GM18520 (cell line): ENCODE data around the gene EZH1.
A peak's percentile ranks its signal among the peaks of the same experiment; 100 is the strongest.

Experiments used
- ATAC-seq: cut with Tn5 transposase; IDR thresholded peaks from one replicate; pipeline ENCODE4 v1.9.1; 2021; ENCODE audit not compliant: unreplicated experiment

Gene EZH1

DNA sequence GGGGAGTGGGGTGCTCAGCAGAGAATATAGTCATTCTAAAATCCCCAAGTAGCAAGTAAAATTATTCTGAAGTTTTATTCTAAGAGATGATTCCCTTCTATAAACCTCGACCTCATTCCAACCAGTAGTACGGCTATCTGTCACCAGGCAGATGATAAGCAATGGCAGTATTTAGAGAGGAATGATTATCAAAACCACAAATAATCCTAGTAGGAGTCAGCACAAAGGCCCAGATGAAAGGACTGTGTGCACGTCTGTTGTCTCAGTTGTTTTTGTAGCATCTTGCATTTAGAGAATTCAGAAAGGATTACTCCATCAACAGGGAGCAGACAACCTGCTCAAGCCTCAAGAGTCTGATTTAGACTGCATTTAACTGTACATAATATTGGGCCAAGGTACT is 21.2 kb downstream of the EZH1 start:
- no peak for ATAC-seq

DNA sequence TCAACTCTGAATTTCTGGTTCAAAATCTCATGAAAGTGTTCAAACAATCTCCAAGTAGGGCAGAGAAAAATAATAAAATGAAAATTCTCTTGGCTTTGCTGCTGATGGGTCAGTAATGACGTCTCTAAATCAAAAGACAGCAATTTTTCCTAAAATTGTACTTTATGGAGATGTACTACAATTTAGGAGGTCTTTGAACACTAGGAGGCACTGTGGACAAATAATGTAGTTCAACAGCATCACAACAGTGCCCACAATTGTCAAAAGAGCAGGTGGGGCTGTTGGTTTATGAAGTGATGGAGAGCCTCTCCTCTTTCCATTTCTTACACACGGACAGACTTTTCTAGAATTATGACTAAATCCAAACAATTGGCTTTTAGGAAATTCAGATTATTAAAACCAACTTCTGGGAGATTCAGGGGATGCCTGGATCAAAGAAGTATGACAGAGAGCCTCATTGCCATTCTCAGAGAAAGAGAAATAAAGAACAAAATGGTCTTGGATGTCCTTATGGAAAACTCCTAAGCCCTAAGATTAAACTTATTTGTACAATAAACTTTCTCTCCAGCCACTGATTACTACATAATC is 23.8 kb downstream of the EZH1 start:
- ATAC-seq = no peak

DNA sequence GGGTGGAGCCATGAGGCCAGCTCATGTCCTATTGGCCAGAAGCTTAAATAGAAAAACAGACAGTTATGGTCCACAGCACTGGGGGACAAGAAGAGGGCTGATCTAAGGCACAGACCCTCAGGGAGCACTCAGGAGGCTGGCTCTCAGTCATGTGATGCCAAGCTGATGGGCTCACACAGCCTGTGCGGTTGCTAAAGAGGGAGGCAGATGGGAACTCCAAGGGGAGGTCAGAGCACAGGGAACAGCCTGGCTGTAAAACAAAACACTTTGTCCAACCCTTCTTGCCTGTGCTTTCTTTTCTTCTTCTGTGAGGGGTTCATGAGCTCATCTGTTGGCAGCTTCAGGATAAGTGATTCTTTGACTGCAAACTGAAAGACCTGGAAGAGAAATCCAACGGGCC is 35.3 kb downstream of the EZH1 start:
- no peak for ATAC-seq

DNA sequence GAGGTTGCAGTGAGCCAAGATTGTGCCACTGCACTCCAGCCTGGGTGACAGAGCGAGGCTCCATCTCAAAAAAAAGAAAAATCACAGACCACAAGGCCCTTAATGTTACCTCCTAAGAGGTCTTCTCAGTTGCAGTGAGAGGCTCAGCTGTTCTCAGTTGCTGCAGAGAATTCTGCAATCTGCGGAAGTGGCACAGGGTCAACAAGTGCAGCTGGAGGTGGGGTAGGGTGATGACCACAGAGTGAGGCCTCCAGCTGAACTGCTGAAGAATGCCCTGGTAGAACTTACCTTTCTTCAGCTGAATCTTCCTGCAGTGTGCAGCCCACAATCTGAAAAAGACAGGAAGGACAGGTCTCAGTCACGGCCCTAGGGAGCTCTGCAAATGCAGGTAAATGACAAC is 36.3 kb downstream of the EZH1 start:
- no peak for ATAC-seq

DNA sequence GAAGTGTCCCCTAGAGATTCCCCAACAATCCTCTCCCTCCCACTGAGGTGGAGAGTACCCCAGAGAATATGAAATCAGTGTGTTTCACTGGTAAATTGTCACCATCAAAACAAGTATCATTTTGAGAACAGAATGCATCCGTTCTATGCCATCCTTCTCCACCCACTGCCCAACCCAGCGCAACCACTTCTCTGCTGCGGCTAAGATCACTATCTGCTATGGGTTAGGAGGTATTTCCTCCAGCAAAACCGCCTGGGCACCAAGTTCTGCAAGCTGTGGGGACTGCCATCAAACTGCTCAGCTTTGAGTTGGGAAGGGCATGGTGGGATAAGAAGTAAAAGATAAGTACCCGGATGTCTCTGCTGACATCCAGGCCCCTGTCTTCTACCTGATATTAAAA is 38.1 kb downstream of the EZH1 start:
- ATAC-seq = no peak

DNA sequence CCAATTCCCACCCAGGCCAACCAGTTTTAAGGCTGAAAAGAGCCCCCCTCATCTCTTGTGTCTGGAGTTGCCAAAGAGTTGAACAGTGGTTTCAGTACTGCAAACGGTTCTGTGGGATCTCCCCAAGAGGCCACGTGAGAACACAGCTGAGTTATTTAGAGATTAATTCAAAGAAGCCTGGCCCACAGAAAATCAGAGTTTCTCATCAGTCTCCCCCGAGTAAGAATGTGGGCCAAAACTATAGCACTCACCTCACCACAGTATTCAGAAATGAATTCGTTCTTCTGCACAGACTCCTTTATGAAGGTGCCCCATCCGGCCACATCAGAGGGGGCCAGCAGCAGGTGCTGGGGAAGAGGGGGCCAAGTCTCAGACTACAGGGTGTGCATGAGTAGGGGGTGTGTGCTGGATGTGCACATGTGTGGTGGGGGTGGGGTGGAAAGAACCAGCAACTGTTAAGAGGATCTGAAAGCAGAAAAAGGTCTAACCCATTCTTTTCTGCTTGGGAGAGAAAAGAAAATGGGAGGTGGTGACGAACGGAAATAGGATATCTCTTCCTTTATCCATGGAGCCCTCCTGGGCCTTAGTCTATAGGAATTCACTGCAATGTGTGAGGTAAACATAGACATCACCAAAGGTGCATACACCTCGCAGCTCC is 39.9 kb downstream of the EZH1 start:
- ATAC-seq = peak; percentile 51

DNA sequence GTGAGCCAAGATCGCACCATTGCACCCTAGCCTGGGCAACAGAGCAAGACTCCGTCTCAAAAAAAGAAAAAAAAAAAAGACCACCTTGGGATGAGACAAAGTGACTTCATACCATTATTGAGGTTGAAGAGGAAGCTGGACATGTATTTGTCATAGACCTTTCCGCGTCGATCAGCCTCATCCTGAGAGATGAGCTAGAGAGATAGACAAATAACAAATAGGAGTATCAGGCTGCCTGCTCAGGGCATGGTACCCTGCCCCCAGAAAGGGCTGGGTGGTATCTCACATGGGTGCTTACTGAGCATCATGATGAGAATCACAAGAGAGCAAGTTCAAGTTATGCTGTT is 40.4 kb downstream of the EZH1 start:
- ATAC-seq = peak; percentile 4

DNA sequence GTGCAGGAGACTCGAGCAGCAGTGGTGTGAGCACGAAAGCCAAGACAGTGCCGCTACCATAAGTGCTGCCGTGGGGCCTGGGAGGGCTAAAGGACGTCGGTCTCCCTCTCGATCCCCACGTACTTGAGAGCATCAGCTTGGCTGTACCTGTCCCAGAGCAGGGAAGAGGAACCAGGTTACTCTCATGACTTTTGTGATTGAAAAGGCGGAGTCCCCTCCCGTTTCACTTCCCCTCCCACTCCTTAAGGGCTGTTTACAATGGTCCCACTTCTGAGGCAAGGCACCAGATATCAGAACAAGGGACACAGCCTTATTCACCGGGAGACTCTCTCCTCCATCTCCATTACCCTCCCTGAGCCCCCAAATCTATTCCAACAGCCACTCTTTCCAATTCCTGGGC is 42.4 kb downstream of the EZH1 start:
- no peak for ATAC-seq

DNA sequence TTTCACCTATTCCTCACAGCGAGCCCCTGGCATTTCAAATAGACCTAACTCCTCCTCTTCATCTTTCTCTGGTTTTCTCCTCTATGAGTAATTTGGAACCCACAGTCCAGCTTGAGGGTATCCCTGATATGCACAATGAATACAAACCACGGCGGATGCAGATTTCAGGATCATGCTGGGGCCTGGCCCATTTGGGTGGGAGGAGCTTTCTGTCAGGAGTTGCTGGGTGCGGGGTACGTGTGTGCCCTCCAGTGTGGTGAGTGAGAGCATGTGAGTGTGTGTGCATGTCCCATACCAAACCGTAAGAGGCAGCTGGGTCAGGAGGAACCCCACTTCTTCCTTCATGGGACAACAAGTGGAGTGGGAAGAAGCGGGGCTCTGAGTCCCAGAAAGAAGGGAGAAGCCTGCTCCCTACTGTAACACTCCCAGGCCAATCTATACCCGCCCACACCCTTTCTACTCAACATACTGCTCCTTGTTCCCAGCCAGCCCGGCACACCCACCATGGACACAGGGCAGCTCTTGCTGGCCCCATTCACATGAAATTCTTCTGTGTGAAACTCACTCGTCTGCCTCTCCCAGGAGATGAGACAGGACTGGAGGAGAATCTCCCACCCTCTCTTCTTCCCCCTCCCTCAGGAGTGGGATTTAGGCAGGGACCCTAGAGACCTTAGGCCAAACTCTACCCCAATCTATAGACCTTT is 44.1 kb downstream of the EZH1 start:
- ATAC-seq = no peak

DNA sequence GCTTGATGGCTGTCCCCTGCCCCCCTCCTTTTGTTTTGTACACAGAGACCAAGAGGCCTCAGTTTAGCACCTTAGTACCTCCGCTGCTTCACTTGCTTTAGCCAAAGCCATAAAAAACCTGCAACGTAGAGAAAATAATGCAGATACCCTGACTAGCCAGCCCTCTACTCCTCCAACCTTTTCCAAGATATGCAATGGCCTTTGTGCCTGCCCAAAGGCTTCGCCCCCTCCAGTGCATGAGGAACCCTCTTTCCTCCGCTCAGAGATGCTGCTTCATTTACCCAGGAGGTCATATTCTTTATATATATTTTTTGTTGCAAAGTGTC is 45.5 kb downstream of the EZH1 start:
- ATAC-seq = no peak

DNA sequence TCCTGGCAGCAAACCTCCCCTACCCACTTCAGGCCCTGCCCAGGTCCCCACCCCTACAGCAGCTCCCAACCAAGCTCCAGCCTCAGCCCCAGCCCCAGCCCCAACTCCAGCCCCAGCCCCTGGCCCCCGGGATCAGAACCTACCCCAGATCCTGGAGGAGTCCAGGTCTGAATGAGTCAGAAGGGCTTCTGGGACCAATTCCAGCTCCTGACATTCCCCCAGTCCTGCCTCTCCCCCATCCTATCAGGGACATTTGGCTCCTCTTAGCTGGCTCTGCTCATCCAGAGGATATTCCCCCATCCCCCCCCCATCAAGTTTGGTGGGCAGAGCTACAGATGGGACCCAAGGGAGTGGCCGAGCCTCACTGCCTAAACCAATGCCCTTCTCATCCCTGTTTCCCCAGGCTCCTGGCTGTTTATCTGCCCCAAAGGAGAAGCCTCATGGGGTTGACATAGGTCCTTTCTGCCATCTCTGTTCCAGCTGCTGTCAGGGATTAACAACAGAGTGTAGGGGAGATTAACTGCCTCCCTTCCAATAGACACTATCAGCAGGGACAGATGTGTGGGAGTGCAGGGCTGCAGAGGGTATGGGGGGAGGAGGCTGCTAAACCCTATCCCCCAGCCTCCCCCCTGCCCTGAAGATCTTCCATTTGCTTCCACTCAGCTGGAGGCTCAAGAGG is 46.0 kb downstream of the EZH1 start:
- no peak for ATAC-seq

DNA sequence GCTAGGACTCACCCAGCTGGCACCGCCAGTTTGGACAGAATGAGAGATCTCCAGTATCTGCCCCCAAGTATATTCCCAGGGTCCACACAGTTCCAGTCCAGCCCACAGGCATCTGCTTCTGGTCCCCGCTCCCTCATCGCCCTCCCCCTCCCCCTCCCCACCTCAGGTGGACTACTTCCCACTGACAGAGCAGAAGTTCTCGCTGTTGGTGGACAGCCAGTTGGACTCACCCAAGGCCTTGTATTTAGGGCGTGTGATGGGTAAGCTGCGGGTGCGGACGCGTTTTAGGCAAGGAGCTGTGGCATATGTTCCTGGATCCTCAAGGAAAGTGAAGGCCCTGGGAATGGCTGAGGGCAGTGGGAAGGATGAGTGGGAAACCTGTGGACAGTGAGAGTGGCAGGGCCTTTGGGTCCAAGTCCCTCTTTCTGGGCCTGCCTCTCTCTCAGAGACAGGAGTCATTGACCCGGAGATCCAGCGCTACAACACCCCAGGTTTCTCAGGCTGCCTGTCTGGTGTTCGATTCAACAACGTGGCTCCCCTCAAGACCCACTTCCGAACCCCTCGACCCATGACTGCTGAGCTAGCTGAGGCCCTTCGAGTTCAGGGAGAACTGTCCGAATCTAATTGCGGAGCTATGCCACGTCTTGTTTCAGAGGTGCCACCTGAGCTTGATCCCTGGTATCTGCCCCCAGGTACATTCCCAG is 47.6 kb downstream of the EZH1 start:
- ATAC-seq = no peak

DNA sequence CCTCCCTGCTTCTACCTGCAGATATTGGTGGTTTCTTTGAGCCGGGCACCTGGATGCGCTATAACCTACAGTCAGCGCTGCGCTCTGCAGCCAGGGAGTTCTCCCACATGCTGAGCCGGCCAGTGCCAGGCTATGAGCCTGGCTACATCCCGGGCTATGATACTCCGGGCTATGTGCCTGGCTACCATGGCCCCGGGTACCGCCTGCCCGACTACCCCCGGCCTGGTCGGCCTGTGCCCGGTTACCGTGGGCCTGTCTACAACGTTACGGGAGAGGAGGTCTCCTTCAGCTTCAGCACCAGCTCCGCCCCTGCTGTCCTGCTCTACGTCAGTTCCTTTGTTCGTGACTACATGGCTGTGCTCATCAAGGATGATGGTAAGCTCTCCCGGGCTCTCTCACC is 49.3 kb downstream of the EZH1 start:
- ATAC-seq = no peak

DNA sequence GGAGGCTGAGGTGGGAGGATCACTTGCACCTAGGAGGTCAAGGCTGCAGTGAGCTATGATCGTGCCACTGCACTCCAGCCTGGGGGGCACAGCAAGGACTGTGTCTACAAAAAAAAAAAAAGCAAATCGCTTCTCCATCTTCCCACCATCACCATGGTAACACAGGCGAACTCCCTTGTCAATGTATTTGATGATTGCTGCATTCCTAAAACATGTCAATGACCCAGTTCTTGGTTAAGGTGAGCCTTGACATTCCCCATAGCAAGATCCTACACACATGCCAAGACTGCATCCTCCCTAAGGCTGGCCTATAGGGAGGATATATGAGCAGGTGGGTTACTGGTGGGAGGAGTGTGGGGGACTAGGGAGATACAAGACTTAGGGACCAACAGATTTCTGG is 50.3 kb downstream of the EZH1 start:
- no peak for ATAC-seq

DNA sequence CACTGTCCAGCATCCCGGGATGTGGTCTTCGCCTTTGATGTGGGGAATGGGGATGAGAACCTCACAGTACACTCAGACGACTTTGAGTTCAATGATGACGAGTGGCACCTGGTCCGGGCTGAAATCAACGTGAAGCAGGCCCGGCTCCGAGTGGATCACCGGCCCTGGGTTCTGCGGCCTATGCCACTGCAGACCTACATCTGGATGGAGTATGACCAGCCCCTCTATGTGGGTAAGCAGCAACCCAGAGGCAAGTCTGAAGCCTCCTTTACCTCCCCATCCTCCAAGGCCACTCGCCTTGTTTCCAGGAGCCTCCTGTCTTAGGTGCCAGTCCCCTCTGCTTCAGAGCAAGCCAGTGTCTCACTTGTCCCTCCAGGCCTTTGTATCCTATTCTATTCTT is 52.4 kb downstream of the EZH1 start:
- ATAC-seq = no peak

DNA sequence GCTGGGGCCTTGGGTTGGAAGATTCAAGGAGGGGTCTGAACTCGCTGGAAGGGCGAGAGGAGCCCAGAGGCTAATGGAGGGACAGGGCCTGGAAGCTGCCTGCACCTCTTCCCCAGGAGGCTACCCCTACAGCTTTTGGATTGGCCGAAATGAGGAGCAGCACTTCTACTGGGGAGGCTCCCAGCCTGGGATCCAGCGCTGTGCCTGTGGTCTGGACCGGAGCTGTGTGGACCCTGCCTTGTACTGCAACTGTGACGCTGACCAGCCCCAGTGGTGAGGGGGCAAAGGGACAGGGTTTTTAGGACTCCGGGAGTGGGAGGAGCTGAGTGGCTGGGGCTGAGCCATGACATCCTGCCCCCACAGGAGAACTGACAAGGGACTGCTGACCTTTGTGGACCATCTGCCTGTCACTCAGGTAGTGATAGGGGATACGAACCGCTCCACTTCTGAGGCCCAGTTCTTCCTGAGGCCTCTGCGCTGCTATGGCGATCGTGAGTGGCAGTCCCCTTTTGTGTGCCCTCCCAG is 53.8 kb downstream of the EZH1 start:
- no peak for ATAC-seq

DNA sequence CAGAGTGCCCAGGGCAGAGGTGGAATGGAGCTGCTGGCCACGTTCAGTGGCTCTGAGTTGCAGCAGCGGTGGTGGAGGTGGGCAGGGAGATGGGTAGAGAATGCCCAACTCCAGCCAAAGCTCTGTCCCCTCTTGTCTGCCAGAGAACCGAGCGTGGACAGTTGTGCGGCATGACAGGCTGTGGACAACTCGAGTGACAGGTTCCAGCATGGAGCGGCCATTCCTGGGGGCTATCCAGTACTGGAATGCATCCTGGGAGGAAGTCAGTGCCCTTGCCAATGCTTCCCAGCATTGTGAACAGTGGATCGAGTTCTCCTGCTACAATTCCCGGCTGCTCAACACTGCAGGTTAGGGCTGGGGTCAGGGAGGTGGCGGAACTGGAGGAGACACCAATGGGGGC is 54.2 kb downstream of the EZH1 start:
- no peak for ATAC-seq

DNA sequence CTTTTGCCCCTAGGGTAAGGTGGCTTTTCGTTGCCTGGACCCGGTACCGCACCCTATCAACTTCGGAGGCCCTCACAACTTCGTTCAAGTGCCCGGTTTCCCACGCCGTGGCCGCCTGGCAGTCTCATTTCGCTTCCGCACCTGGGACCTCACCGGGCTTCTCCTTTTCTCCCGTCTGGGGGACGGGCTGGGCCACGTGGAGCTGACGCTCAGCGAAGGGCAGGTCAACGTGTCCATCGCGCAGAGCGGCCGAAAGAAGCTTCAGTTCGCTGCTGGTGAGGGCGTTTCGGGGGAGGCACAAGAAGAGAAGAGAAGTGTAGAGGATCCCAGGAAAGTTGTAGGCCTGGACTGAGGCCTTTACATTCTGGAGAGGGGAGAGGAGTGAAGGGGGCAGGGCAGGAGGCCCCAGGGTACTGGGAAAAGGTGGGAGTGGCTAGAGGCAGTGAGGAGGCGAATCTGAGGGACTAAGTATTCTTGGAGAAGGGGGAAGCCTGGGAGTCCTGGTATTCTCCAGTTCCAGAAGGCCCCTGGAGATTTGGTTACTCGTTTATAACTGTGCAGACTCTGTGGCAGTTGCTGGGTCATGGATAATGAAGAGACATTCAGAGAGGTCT is 57.0 kb downstream of the EZH1 start:
- ATAC-seq = no peak

DNA sequence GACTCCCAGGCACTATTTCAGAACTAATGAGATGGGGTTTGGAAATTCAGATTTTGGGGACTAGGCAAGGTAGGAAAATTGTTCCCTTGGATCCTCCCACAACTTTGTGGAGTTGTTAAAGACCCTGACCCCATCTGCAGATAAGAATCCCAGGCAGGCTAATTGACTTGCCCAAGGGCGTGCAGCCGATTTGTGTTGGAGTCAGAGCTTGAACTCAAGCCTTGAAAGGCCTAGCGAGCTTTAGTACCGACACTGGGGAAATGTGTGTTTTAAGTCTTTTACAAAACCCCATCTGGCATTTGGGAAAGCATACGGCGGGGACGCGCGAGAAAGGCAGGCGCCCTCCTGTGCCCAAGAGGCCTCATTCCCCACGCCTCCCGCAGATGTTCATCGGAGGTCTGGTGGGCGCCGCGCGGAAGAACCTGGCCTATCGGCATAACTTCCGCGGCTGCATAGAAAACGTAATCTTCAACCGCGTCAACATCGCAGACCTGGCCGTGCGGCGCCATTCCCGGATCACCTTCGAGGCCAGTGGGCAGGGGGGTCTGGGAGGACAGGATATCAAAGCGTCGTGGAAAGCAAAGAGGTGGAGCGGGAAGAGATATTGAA is 58.2 kb downstream of the EZH1 start:
- ATAC-seq = no peak

DNA sequence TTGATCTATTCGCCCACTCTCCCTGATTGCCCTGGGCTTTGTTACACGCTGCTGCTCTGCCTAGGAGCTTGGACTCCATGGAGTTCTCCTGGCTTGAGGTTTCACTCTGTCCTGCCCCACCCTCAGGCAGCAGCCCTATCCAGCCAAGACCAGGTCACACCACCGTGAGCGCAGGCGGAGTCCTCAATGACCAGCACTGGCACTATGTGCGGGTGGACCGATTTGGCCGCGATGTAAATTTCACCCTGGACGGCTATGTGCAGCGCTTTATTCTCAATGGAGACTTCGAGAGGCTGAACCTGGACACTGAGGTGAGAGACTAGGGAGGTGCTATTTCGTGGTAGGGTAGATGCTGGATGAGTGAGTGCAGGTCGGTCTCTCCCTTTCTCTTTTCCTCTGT is 59.0 kb downstream of the EZH1 start:
- ATAC-seq = no peak
